GM18520 (cell line): ENCODE results near the gene STXBP2.

Experiments
- ATAC-seq: cut with Tn5 transposase; IDR thresholded peaks from one replicate; pipeline ENCODE4 v1.9.1; 2021; ENCODE audit not compliant: unreplicated experiment

The STXBP2 gene

DNA sequence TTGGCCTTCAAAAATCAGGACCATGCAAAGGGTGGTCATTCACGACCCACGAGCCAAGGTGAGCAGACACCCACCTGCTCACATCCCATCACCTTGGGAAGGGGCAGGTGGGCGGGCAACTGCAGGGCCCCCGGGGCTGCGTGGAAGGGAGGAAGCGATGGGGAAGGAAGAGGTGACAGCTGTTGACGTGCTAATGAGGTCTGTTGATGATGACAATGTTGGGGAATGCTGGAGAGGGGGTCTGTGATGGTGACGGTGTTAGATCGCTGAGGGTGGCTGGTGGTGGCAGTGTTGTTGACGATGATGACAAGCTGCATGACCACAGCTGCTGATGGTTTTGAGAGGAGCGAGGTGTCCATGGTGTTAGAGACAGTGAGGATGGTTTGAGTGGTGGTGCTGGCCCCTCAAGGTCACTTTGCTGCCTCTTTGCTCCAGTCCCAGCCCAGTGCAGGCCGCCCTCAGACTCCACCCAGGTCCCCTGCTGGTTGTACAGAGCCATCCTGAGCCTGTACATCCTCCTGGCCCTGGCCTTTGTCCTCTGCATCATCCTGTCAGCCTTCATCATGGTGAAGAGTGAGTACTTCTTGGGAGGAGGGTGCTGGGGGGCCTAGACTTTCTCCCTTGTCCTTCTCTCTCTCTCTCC, 40.9 kb downstream of the STXBP2 start:
- ATAC-seq = no peak

DNA sequence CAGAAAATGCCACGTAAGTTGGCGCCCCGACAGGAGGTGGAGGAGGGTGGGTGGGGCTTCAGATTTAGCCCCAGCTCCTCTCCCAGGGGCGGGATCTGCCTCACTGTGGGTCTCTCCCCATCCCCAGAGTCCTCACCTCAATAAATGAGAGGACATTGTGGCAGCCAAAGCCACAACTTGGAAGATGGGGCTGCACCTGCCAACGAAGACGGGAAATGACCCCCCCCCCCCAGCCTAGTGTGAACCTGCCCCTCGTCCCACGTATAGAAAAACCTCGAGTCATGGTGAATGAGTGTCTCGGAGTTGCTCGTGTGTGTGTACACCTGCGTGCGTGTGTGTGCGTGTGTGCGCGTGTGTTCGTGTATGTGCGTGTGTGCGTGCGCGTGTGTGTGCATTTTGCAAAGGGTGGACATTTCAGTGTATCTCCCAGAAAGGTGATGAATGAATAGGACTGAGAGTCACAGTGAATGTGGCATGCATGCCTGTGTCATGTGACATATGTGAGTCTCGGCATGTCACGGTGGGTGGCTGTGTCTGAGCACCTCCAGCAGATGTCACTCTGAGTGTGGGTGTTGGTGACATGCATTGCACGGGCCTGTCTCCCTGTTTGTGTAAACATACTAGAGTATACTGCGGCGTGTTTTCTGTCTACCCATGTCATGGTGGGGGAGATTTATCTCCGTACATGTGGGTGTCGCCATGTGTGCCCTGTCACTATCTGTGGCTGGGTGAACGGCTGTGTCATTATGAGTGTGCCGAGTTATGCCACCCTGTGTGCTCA, 42.3 kb downstream of the STXBP2 start:
- ATAC-seq = no peak

DNA sequence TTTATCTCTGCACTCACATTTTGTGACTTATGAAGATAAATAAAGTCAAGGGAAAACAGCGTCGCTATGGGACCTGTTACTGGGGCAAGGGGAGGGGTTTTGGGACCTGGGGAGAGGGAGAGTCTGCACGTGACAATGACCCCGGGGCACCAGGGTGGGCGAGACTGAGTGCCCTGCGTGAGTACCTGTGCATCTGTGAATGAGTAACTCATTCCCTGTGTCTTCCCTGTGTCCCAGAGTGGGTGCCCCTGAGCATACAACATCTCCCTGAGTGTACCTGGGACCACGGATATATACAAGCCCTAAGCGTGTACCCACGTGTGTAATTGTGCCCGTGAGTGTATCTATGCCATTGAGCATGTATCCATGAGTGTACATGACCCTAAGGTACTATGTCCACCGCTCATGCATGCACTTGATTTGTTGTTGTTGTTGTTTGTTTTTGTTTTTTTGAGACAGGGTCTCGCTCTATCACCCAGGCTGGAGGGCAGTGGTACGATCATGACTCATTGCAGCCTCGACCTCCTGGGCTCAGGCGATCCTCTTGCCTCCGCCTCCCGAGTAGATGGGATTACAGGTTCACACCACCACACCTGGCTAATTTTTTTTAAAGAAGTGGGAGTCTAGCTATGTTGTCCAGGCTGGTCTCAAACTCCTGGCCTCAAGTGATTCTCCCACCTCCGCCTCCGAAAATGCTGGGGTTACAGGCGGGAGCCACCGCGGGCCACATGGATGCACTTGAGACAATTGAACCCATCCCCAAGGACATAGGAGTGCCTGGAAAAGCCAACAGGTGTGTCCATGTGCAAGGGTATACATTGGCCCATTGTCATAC, 43.1 kb downstream of the STXBP2 start:
- ATAC-seq = no peak

DNA sequence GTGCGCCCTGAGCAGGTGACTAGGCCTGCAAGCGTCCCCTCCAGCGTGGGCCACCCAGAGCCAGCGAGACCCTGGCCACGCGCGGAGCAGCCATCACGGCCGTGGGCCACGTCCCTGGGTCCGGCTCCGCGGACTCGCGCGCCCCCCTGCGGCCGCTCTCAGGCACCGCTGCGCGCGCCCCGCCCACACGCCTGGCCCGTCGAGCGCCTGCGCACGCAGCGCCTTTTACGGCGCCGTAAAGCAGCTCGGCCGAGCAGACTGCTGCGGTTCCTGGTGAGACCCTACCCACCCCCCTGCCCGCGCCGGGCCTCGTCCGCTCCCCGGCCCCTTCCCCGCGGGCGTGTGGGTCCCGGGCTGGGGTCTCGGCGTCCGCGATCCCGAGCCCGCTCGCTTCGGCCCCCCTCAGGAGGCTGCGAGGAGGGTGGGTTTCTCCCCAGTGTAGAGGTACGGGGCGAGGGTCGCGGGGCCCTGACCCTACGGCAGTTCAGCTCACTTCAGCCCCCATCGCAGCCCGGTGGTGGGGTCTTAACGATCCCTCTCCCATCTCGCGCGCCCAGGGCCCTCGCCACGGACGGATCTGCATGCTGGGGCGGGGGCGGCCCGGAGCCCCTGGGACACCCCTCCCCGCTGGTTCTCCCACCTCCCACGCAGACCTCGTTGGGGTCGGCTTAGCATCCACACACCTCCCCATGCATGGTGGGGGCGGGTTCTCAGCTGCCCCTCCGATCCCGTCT, 43.9 kb downstream of the STXBP2 start, which contains the start of gene TRAPPC5:
Gene TRAPPC5, plus strand, starts transcription at position 228 of the 734 bp plus-strand sequence. CDS start 1,421 bp downstream, outside the sequence.
- ATAC-seq = peak; percentile 66

DNA sequence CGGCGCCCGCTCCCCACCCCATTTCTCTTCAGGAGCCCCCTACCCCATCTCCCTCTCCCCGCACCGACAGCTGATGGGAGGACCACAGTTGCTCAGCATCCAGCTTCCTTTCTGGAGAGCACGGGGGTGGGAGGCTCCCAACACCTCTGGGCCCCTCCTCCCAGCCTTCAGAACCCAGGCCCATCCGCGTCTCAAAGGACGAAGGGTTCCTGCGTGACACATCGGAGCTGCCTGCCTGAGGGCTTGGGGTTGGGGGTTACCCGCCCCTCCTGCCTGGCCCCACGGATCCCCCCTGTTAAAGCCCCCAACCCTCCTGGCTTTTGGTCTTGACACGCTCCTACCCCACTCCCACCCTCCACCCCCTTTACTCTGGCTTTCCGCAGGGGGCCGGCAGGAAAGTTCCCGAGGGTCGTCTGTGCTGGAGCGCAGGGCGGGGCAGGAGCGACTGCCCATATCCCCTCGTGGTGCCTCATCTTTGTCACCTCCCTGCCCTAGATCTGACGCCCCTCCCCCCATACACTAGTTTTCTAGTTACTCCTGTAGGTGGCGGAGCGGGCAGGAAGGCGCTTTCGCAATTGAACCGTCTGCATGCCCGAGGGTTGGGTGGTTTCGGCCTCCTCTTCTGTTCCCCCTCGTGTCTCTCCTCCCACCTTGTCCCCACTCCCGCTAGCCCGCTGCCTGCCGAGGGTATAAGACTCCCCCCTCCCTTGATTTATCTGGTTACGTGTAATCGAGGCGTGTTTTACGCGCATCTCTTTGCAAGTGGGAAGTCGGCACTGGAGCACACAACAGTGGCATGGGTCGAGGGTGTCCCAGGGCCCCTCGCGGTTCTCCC, 44.6 kb downstream of the STXBP2 start:
- ATAC-seq = no peak

DNA sequence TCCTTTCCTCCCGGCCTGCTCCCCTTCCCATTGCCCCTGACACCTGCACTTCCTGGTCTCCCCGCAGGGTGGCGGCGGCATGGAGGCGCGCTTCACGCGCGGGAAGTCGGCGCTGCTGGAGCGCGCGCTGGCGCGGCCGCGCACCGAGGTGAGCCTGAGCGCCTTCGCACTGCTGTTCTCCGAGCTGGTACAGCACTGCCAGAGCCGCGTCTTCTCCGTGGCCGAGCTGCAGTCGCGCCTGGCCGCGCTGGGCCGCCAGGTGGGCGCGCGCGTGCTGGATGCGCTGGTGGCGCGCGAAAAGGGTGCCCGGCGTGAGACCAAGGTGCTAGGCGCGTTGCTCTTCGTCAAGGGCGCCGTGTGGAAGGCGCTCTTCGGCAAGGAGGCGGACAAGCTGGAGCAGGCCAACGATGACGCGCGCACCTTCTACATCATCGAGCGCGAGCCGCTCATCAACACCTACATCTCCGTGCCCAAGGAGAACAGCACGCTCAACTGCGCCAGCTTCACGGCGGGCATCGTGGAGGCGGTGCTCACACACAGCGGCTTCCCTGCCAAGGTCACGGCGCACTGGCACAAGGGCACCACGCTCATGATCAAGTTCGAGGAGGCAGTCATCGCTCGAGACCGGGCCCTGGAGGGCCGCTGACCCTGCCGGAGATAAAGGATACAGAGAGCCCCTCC, 45.4 kb downstream of the STXBP2 start:
- ATAC-seq = no peak

DNA sequence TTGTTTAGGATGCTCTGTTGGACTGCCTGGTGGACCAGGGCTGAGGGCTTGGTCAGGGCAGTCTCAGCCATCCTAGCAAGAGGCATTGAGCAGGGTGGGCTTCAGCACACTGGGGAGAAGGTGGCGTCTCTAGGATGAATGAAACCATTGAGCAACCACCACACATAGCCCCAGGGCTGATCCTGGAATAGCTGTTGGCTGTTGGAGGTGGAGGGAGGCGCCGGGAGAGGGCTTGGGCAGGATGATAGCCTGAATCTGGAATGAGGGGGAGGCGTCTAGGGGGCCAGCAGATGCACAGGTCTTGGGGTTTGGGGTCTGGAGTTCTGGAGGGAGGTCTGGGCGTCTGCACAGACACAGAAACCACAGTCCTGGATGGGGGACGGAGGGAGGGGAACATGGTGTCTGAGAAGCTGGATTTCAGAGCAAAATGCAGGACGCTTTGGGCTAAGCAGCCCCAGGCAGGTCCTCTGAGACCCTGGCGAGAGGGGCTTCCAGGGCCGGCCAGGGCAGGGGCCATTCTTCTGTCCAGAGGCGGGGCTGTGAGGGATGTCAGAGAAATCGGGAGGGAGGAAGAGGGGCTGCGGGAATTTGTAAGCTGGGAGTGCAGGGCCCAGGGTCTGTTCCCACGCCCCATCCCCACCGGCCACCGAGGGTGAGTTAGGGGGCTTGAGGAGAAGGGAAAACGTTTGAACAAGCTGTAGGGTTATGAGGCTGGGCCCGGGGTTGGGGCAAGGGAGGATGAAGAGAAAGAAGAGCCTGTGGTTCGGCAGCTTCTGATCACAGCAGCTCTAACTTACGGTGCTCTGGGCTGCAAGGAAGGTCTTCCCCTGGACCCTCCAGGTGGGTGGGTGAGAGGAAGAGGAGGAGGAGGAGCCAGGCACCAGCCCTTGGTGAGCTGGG, 48.9 kb downstream of the STXBP2 start:
- ATAC-seq = no peak

DNA sequence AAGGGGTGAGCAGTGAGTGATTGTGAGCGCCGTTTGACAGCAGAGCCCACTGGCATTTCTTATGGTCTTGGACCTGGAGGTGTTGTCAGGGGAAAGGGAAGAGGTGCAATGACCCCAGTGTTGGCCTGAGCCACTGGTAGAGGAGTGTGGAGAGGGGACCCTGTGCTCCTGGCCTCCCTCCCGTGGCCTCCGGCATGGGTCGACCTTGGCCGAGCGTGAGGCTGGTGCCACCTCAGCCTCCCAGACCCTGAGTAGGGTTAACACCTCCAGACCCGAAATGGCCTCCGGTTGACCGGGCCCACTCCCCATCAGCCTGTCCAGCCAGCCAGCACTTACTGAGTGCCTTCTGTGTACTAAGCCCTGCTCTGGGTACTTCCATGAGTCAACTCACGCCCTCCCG, 50.3 kb downstream of the STXBP2 start:
- ATAC-seq = no peak

DNA sequence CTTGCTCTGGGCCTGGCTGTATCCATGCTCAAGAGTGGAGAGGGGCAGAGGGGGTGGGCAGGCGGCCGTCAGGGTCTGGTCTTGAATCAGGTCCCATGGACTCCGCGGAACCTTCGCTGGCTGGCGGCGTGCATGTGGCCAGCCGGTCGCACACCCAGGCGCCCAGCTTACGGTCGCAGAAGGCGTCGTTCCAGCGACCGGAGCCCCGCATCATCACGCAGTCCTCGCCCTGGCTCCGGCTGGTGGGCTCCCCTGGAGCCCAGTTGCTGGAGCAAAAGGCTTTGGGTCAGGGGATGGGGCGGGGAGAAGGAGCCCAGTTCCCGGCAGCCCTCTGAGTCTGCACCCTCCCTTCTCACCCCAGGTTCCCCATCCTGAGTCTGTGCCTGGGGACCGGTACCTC, 52.3 kb downstream of the STXBP2 start:
- no peak for ATAC-seq

DNA sequence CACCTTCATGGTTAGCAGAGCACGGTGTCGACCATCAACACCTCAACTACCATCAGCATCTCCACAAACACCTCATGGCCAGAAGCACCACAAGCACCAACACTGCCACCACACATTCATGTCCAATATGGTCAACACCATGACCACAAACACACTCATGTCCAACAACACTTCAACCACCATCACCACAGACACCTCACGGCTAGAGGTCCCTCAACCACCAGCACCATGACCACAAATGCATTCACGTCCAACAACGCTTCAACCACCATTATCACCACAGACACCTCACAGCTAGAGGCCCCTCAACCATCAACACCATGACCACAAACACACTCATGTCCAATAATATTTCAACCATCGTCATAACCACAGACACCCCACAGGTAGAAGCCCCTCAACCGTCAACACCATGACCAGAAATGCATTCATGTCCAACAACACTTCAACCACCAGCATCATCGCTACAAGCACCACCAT, 53.9 kb downstream of the STXBP2 start:
- peak; percentile 48 for ATAC-seq

DNA sequence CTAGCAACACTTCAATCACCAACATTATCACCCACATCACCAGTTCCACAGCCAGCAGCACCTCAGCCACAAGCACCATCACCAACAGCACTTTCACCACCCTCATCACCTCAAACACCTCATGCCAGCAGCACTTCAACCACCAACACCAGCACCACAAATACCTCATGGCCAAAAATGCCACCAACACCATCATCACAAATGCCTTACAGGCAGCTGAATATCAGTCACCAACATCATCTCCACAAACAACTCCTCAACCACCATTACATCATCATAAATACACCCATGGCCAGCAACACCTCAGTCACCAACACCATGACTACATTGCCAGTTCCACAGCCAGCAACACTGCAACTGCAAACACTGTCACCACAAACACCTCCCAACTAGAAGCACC, 54.6 kb downstream of the STXBP2 start:
- ATAC-seq = no peak

DNA sequence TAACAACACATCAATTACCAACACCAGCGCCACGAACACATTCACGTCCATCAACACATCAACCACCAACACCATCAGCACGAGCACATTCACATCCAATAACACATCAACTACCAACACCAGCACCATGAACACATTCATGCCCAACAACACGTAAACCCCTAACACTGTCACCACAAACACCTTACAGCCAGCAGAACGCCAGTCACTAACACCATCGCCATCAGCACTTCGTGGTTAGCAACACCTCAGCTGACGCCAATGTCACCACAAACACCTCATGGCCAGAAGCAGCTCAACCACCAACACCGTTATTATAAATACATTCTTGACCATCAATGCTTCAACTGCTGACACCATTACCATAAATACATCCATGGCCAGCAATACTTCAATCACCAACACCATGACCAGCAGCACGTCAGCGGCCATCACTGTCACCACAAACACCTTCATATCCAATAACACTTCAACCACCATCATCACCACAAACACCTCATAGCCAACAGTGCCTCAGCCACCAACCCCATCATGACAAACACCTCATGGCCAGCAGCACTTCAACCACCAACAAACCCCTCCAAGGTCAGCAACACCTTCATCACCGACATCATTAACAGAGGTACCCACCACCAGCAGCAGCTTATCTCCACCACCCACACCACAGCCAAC, 55.6 kb downstream of the STXBP2 start:
- ATAC-seq = no peak

DNA sequence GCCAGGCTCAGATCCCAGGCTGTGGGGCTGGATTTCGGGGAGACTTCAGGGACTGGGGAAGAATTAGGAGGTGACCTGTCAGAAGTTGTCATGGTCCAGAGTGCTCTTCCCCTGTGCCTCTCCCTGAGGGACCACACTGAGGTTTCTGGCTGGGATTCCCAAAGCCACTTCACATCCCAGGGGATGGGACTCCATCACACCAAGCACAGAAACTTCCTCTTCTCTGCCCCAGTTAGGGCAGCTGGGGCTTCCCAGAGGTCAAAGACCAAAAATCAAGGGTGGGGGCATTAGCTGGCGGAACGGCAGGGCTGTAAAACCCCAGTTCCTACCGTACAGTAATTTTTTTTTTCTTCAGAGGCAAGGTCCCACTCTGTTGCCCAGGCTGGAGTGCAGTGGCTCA, 57.6 kb downstream of the STXBP2 start:
- ATAC-seq = no peak
